PC-9 (cell line): ENCODE results near the gene LNX1.

Experiments used
- EZH2 ChIP-seq: fragments of 200-600 bp; sonication (generic); IDR thresholded peaks from 2 replicates; pipeline ENCODE4 v1.8.0; 2017; ENCODE audit warnings: antibody characterized with exemption, low read depth
- TF ChIP-seq, protein P1 (sequence below): fragments of 200-600 bp; sonication (generic); conservative IDR thresholded peaks from 2 replicates; pipeline ENCODE4 v1.6.1; 2017; ENCODE audit warnings: mixed run types, antibody characterized with exemption, mild to moderate bottlenecking, moderate library complexity

DNA sequence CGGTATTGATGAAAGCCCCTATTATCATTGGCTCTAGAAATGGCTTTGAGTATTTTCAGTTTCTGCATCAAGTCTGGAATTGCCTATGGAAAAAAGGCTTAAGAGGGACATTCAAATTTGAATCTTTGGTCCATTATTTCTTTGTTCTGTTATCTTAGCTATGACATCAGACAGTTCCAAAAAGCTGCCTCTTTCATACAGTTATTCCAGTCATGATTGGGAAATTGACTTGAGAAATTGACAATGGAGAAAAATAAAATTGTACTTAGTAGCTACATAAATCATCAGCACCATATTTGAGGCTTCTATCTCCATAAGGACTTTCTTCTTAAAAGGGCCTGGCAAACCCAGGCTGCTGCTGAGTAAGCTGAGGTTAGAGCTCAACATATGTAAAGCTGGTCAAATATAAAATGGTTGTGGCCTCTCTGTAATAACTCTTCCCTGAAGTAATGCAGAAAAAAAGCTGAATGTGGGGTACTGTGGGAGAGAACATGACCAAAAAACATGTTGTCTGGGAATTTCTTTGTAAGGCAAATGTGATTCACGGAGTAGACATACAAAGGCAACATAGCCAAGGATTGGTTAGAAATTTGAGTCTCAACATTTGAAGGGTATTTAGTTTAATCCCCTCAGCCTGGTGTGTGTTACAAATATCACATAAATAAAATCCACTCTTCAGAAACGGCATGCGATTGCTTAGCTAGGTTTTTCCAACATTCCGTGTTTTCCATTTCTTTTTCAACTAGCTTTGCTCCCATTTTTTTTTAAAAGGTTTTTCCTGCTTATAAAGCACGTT lies 100.9 kb downstream of the LNX1 start:
- TF ChIP-seq, protein P1, sequence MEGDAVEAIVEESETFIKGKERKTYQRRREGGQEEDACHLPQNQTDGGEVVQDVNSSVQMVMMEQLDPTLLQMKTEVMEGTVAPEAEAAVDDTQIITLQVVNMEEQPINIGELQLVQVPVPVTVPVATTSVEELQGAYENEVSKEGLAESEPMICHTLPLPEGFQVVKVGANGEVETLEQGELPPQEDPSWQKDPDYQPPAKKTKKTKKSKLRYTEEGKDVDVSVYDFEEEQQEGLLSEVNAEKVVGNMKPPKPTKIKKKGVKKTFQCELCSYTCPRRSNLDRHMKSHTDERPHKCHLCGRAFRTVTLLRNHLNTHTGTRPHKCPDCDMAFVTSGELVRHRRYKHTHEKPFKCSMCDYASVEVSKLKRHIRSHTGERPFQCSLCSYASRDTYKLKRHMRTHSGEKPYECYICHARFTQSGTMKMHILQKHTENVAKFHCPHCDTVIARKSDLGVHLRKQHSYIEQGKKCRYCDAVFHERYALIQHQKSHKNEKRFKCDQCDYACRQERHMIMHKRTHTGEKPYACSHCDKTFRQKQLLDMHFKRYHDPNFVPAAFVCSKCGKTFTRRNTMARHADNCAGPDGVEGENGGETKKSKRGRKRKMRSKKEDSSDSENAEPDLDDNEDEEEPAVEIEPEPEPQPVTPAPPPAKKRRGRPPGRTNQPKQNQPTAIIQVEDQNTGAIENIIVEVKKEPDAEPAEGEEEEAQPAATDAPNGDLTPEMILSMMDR: no peak
- no peak for TF ChIP-seq EZH2
